ENCODE results near the gene CDK6. TPM values are rescaled to one million over a fixed set of nuclear protein-coding genes. Genes with fewer than 3 reads are reported as not detected.
"Not testable (repeated sequence)": the region's sequence is repeated elsewhere in the genome, so short reads cannot be mapped to it uniquely, and the experiment has no call there.

CDK6 gene
- total and polyA plus RNA-seq, 4 donors, result 1.6 to 66.4 (median 12.1) TPM

- 31 to 38% methylated on average over 2 of the region's 2 CpGs for WGBS, 2 donors
- H3K27me3 ChIP-seq (ENCODE audit: control insufficient read depth in 3 of 3, insufficient read depth in 3 of 3, low read length in 2 of 3), result no peaks in the 10 kb centered on the region
Measured at GRCh38 chr7:92873776-92874175, 37.4 kb upstream of the CDK6 start.

GRCh38 chr7:92872701-92873100 lies 36.3 kb upstream of the CDK6 start:
- H3K27ac ChIP-seq (ENCODE audit: low read depth in 1 of 2, low read length in 1 of 2), result no peak overlapping the region
- no peak for TF ChIP-seq CTCF (IDR thresholded peaks at IDR 0.05; ENCODE audit: control extremely low read depth, extremely low read depth)
- no peaks in the 10 kb centered on the region for H3K27me3 ChIP-seq (ENCODE audit: control insufficient read depth in 3 of 3, insufficient read depth in 3 of 3, low read length in 2 of 3)
- no peaks in the 10 kb centered on the region for H3K36me3 ChIP-seq (ENCODE audit: control insufficient read depth in 4 of 4, insufficient read depth in 4 of 4, low read length in 4 of 4)
- ATAC-seq (ENCODE audit: insufficient read depth, low FRiP score), result no peak
- DNase-seq, result no peak
- H3K4me3 ChIP-seq, result no peak overlapping the region
- no peak overlapping the region for H3K9ac ChIP-seq (ENCODE audit: insufficient read depth in 1 of 2, low read length in 2 of 2)
- peaks cover 0 to 9% (median 4%) of the 10 kb centered on the region in 4 donors for H3K9me3 ChIP-seq (ENCODE audit: control insufficient read depth in 4 of 4, insufficient read depth in 3 of 4, low read length in 3 of 4)
- H3K4me1 ChIP-seq (ENCODE audit: control insufficient read depth in 5 of 5, insufficient read depth in 5 of 5, low read length in 5 of 5), result no peaks in the 10 kb centered on the region

More at GRCh38 chr7:92873776-92874175, 37.4 kb upstream of the CDK6 start:
- ATAC-seq (ENCODE audit: insufficient read depth, low FRiP score), result no peak
- peak in 1 of 3 donors; percentile 5 for DNase-seq
- no peak overlapping the region for H3K27ac ChIP-seq (ENCODE audit: low read depth in 1 of 2, low read length in 1 of 2)
- no peaks in the 10 kb centered on the region for H3K4me1 ChIP-seq (ENCODE audit: control insufficient read depth in 5 of 5, insufficient read depth in 5 of 5, low read length in 5 of 5)
- H3K4me3 ChIP-seq, result no peak overlapping the region
- H3K9ac ChIP-seq (ENCODE audit: insufficient read depth in 1 of 2, low read length in 2 of 2), result no peak overlapping the region
- no peaks in the 10 kb centered on the region for H3K36me3 ChIP-seq (ENCODE audit: control insufficient read depth in 4 of 4, insufficient read depth in 4 of 4, low read length in 4 of 4)
- peaks cover 0 to 4% (median 1%) of the 10 kb centered on the region in 4 donors for H3K9me3 ChIP-seq (ENCODE audit: control insufficient read depth in 4 of 4, insufficient read depth in 3 of 4, low read length in 3 of 4)
- TF ChIP-seq CTCF (IDR thresholded peaks at IDR 0.05; ENCODE audit: control extremely low read depth, extremely low read depth), result no peak

- H3K9me3 ChIP-seq (ENCODE audit: control insufficient read depth in 4 of 4, insufficient read depth in 3 of 4, low read length in 3 of 4), result peaks cover 0 to 9% (median 3%) of the 10 kb centered on the region in 4 donors
- H3K36me3 ChIP-seq (ENCODE audit: control insufficient read depth in 4 of 4, insufficient read depth in 4 of 4, low read length in 4 of 4), result no peaks in the 10 kb centered on the region
- no peak overlapping the region for H3K4me3 ChIP-seq
- H3K27me3 ChIP-seq (ENCODE audit: control insufficient read depth in 3 of 3, insufficient read depth in 3 of 3, low read length in 2 of 3), result no peaks in the 10 kb centered on the region
- no peak overlapping the region for H3K27ac ChIP-seq (ENCODE audit: low read depth in 1 of 2, low read length in 1 of 2)
- DNase-seq (no peak), ATAC-seq (ENCODE audit: insufficient read depth, low FRiP score) (no peak)
- no peaks in the 10 kb centered on the region for H3K4me1 ChIP-seq (ENCODE audit: control insufficient read depth in 5 of 5, insufficient read depth in 5 of 5, low read length in 5 of 5)
- H3K9ac ChIP-seq (ENCODE audit: insufficient read depth in 1 of 2, low read length in 2 of 2), result no peak overlapping the region
- no peak for TF ChIP-seq CTCF (IDR thresholded peaks at IDR 0.05; ENCODE audit: control extremely low read depth, extremely low read depth)
Measured at GRCh38 chr7:92868683-92869293, 32.4 kb upstream of the CDK6 start.

- ATAC-seq (ENCODE audit: insufficient read depth, low FRiP score); H3K4me3 ChIP-seq; H3K4me1 ChIP-seq (ENCODE audit: control insufficient read depth in 5 of 5, insufficient read depth in 5 of 5, low read length in 5 of 5); H3K27ac ChIP-seq (ENCODE audit: low read depth in 1 of 2, low read length in 1 of 2); H3K9ac ChIP-seq (ENCODE audit: insufficient read depth in 1 of 2, low read length in 2 of 2); DNase-seq; H3K9me3 ChIP-seq (ENCODE audit: control insufficient read depth in 4 of 4, insufficient read depth in 3 of 4, low read length in 3 of 4); H3K27me3 ChIP-seq (ENCODE audit: control insufficient read depth in 3 of 3, insufficient read depth in 3 of 3, low read length in 2 of 3); H3K36me3 ChIP-seq (ENCODE audit: control insufficient read depth in 4 of 4, insufficient read depth in 4 of 4, low read length in 4 of 4): not testable (repeated sequence)
- 48 to 66% methylated on average over 5 of the region's 5 CpGs for WGBS, 2 donors
Measured at GRCh38 chr7:92864169-92864568, 27.8 kb upstream of the CDK6 start.

Data from lung (tissue), 12 donors.